HG02852 (cell line): ENCODE measurements around the gene CARD10.
"Not testable (repeated sequence)": the region's sequence is repeated elsewhere in the genome, so short reads cannot be mapped to it uniquely, and the experiment has no call there.

Experiments
- ATAC-seq: cut with Tn5 transposase; IDR thresholded peaks from one replicate; pipeline ENCODE4 v1.9.1; 2021; ENCODE audit warnings: mild to moderate bottlenecking, moderate library complexity; ENCODE audit not compliant: unreplicated experiment

CARD10 gene

DNA sequence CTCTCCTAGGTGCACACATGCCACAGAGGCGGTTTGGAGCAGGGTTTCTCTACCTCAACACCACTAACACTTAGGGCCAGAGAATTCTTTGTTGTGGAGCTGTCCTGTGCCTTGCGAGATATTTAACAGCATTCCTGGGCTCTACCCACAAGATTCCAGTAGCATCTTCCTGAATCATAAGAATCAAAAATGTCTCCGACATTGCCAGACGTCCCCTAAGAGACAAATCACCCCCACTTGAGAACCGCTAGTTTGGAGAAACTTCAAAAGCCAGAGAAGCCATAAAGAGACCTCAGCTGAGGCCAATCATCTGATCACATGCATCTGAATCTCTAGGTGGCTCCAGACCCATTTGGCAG is 49.1 kb downstream of the CARD10 start:
- no peak for ATAC-seq

DNA sequence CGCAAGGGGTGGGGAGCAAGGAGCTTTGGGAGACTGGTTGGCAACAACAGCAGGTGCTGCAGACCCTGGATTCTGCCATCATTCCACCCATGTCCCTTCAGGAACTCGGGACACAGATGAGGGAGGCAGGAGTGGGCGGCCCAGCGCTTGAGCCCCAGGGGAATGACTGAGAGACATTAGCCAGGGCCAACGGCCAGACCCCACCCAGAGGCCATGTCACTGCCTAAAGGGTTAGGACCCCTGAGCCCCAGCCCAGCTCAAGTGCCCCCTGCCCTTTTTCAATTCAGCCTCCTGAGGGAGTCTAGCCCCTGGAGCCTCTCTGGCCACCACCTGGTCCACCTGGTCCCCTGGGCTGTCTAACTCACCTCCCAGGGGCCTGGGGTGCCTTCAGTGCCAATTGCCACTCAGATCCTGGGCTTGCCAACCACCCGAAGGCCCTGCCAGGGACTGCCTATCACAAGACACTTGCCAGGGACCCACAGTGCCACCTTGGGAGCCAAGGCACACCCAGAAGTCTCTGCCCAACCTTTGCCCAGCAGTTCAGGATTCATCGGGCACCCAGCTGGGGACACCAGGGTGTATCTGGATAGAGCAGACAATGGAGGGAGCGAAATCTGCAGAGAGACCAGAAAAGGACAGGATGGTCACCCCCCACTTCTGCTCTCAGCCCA is 49.7 kb downstream of the CARD10 start:
- ATAC-seq: no peak

DNA sequence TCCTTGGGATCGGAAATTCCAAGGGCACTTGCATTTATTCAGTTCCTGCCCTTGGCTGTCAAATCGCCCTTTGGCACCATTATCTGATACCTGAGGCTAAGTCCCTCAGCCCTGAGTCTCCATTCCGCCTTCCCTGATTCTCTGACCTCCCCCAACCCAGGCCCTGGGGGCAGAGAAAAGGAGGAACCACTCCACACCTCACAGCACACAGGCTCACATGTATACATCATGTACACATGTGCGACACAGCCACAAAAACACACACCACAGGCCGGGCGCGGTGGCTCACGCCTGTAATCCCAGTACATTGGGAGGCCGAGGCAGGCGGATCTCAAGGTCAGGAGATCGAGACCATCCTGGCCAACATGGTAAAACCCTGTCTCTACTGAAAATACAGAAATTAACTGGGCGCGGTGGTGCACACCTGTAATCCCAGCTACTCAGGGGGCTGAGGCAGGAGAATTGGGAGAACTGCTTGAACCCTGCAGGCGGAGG is 51.0 kb downstream of the CARD10 start:
- ATAC-seq: not testable (repeated sequence)

DNA sequence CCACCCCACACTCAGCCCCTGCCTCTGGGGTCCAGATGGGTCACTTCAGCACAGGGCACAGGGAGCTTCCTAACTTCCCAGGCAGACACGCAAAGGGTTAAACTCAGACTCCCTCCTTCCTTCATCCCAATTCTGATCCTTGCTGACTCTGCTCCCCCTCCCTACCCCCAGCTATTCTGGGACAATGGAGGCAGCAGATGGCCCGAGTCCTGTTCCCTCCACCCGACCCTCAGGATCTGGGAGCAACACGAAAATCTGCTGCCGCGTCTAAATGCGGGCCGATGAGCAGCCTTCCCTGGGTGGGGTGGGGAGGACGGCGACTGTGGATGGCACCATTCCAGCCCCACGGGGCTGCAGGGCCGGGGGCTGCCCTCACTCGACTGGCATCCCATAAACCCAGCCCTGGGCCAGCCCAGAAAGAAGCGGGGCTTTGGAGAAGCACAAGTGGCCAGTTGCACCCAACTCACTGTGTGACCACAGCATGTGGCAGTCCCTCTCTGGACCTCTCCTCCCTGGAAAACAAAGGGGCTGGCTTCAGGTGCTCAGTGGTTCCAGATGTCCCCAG is 51.7 kb downstream of the CARD10 start:
- ATAC-seq: no peak

DNA sequence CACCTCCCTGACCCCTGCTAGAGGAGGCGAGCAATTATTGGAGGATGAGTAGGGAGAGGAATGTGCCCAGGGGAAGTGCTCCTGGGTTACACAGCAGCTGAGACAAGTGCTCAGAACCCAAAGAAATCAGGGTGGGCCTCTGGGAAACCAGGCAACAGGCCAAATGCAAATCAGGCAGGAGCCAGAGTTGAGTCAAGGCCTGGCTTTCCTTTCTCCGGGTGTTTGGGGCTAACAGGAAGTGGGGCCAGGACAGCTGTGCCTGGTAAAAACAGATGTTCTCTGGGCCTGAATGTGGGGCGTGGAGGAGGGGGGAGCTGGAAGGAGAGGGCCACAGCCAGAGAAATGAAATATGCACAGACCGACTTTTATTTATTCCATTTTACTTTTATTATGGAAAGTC is 55.0 kb downstream of the CARD10 start:
- no peak for ATAC-seq

DNA sequence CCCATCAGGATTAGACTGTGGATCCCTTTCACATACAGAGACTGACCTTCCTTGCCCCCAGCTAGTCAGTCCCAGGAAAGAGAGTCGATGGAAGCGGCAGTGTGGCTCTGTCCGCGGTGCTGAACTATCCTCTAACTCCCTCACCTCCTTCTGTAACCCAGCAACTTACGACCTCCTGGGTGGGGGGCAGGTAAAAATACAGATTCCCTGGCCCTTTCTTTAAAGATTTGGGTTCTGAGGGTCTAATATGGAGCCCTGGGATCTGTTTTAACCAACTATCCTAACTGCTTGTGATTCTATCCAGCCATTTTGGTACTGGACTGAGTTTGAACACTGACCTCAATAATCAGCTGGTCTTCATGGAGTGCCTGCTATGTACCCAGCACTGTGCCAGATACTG is 56.2 kb downstream of the CARD10 start:
- ATAC-seq: no peak

DNA sequence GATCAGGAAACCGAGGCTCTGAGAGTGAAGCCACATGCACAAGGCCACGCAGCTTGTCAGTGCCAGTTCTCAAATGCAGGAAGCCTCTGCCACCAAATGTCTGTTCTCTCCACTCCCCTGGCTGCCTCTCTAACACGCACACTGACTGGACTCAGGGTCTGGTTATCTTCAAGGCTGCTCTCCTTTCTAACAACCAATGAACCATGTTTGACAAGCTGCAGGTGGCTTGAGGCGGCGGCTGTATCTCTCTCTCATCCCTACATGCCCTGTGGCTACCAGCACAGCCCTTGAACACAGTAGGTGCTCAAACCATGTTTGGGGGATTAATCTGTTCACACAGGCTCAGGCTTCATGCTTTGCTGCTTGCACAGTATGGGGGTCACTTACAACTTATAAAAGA is 56.8 kb downstream of the CARD10 start:
- ATAC-seq: no peak

DNA sequence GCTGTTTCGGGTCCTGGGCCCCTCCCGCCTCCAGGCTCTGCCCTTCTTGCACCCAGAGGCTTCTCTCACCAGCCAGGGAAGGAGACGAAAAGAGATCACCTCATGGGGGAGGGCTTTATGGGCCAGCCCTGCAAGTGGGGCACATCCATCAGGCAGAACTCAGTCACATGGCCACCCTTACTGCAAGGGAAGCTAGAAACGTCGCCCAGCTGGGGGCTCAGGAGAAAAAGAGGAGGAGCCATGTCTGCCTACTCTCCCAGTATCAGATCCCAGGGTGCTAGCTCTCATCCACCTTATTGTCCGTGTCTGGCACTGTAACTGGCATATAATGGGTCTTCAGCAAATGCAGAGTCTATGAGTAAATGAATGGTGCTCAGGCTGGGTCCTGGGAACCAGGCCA is 57.3 kb downstream of the CARD10 start:
- ATAC-seq: no peak

DNA sequence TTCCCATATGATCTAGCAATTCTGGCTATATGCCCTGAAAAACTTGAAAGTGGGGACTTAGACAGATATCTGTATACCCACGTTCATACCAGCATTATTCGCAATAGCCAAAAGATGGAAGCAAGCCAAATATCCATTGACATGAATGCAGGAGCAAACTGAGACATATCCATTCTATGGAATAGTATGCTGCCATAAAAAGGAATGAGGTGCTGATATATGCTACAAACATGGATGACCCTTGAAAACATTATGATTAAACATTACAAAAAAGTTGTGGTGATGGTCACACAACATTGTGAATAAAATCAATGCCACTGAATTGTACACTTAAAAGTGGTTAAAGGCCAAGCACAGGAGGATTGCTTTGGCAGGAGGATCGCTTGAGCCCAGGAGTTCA is 58.5 kb downstream of the CARD10 start:
- ATAC-seq: no peak

DNA sequence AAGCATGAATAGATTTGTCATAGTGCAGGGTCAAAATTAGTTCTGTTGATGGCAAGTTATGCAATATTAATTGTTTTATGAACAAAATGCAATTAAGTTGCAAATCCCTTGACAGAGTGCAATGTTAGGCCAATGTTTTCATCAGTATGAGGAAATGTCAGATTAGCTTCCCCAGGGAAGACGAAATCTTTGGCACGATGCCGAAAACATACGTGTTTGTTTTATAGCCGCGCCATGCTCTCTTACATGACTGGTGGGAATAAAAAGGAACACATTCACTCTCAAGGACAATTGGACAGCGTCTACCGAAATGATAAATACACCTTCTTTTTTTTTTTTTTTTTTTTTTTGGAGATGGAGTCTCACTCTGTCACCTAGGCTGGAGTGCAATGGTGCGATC is 60.0 kb downstream of the CARD10 start:
- no peak for ATAC-seq

DNA sequence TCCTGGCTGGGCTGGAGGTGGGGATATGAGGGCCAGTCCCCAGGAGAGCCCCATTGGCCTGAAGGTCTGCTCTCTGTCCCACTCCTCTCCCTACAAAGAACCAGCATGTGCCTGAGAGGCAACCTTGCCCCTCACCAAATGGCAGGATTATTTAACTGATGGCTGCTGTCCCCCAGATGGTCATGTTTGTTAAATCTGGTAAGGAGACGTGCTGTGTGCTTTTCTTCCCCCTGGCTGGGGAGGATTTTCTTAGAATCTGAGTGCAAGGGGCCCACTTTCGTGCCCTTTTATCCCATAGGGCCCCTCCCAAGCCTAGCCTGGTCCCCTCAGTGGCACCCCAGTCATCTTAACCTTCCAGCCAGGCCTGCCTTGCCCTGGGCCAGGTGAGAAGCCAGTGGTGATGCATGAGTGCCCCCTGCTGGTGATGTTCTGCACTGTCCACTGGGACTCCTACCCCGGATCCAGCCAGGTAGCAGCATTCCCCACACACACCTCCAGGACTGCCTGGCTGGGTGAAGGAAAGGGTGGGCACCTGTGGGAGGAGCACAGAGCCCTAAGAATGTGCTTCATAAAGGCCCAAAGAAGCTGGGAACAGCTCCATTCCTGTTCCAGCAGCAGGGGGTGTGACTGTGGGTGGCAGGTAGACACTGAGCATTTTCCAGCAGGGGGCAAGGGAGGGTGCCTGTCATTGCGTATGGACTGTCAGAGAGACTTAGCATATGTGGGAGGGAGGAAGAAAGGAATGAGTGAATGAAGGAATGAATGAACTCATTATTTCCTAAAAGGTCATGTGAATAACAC is 61.9 kb downstream of the CARD10 start:
- no peak for ATAC-seq

DNA sequence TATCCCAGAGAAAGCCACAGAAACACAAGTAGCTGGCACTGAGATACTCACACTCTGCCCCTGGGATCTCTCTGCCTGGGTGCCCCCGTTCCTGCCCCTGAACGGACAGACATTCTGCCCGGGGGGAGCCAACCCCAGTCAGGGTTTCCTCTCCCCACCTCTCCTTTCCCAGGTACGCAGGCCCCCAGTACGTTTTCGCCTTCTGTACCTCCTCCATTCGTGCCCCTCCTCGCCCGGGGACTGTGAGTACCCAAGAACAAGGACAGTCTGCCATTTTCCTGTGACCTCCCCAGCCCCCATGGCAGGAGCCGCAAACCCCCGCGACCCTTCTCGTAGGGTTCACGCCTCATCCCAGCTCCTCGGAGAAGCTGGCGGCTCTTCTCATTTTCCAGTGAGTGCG is 62.9 kb downstream of the CARD10 start:
- no peak for ATAC-seq

DNA sequence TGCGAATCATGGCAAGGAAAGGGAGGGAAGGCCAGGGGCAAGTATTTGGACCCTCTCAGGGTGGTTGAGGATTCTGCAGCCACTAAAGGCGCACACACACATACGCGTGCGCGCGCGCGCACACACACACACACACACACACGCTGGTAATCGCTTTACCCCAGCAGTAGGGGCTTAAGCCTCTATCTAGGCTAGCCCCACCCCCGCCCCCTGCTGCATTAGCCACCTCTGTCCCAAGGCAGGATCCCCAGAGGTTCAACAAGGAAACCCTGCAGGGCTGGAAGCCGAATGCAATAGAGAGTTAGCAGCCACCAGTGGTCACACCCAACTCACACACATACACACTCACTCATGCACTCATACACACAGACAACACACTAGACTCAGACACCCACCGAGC is 63.3 kb downstream of the CARD10 start:
- ATAC-seq: no peak

DNA sequence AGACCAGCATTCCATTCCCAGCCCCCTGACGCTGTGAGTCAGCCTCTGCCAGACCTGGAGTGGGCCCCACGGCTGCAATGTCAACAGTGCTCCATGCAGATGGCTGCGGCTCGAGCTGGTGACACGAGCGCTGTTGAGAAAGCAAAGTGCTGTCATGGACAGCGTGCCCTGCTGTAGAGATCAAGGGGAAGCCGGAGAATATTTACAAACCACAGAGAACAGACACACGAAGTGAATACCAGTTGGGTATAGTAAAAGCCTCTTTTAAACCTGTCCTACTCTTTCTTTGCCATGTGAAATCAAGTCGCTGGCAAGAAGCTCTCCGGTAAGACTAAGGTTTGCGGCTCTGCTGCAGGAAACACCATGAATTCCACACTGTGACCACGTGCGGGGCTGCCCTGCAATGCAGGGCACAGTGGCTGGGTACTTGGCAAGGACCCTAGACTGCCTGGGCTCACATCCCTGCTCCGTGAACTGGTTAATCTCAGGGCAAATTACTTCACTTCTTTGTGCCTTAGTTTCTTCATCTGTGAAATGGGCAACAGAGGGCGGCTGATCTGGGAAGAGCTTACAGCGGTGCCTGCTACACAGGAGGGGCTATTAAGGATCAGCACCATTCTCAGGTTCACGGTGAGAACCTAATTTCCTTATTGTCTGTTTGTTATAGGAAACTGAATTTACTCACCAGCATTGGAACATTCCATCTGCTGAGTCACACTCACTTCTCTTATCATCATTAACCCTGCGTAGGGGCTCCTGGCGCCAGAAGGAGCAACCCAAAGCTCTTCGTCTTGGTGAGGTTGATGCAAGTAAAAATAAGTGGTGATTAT is 64.1 kb downstream of the CARD10 start:
- no peak for ATAC-seq

DNA sequence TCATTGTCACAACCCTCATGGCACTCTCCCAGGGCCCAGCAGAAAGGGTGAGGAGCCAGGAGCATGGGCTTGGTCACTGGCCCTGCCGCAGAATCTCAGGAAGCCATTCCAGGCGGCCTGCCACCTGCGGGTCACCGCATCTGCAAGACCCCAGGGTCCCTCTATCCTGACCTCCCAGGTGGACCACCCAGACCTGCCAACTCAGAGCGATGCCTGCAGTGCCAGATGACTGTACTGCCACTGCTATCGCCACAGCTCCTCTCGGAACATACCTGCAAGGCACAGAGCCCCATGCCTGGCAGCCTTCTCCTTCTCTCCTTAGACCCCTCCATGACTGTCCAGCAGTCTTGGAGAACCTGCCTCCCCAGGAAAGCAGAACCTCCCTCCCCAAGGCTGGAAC is 65.5 kb downstream of the CARD10 start:
- no peak for ATAC-seq

DNA sequence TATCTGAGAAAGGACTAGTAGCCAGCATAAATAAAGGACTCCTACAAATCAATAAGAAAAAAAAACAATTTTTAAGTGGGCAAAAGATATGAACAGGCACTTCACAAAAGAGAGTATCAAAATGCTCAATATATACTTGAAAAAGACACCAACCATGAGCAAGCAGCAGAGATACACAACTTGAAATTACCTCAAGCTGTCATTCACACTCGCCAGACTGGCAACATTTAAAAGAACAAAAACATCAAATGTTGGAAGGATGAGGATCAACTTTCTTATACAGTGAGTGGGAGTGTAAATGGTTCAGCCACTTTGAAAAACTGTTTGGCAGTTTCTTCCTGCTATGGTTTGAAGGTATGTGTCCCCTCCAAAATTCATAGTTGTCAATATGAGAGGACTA is 68.0 kb downstream of the CARD10 start:
- no peak for ATAC-seq

DNA sequence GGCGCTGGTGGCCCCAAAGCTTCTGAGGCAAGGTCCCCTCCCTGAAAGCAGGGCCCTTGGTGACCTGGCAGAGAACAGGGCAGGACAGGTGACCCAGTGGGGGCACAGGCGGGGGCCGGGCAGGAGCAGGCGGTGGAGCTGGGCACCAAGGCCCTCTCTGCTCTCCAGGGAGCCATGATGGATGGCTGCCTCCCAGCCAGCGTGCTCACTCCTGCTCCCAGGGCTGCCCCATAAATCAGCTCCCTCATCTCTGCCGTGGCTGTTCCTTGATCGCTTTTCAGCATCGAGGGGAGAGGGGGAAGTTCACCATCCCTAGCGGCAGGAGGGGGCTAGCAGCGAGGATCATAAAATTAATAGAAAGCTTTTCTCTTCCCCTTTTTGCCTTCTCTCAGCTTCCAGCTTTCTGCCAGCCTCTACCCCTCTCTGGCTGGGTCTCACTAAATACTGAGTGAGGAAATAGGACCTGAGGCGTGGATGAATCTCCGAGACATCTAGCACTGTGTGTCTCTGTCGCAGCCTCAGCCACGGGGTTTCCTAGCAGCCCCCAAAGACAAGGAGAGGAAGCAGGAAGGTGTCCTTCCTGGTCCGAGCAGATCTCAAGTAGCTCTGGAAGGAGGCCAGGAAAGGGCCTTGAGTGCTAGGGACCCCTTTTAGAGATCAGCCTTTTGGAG is 69.7 kb downstream of the CARD10 start:
- no peak for ATAC-seq

DNA sequence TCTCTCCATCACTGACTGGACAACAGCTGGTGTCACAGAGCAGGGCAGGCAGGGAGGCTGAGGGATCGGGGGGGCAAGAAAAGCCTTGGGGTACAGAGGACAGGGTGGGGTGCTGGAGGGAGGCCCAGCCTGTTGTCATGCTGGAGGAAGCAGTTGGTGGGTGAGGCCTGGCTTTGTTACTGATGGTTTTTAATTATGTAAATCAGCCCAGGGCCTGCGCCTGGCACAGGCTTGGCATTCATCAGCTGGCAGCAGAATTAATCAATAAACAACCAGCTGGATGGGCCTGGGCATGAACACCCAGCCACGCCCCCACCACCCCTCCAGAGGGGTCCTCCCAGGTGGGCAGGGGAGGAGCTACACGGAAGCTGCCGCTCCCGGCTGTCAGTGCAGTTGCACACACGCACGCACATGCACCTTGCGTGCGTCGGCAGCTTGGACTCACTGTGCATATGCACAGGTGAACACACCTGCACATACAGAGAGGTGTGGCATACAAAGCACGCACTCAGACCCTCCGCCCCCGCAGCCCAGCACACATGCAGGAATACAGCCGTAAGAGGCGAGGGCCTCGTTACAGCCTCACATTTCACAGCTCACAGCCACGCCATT is 70.6 kb downstream of the CARD10 start:
- no peak for ATAC-seq

DNA sequence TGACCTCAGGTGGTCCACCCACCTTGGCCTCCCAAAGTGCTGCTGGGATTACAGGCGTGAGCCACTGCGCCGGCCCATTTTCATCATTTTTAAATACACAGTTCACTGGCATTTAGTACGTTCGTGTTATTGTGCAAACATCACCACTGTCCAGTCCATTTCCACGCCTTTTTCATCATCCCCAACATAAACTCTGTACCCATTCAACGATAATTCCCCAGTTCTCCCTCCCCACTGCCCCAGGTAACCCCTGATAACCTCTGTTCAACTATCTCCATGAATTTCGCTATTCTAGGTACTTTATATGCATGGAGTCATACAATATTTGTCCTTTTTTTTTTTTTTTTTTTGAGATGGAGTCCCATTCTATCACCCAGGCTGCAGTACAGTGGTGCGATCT is 73.7 kb downstream of the CARD10 start:
- no peak for ATAC-seq

DNA sequence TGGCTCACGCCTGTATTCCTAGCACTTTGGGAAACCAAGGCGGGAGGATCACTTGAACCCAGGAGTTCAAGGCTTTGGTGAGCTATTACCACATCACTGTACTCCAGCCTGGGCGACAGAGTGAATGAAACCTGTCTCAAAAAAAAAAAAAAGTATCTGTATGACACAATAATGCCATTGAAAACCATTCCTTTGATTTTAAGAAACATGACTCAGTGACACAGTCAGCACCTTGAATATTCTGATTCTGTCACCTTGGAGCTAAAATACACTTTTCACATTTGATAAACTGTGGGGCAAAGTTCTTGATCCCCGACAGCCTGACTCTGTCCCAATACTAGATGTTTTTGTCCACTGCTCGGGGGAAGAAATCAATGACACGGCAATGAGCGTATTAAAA is 75.2 kb downstream of the CARD10 start:
- ATAC-seq: no peak
